MM.1S (cell line): ENCODE measurements around the gene VGLL4.

Experiments
- DNase-seq: peaks from one replicate; pipeline ENCODE4 v3.0.0-alpha.2; 2015
- H2AFZ ChIP-seq: fragments of 300-600 bp; sonication (generic); 2 replicates; pipeline ENCODE4 v1.6.0; 2016; ENCODE audit warnings: antibody characterized with exemption, low read length
- H3F3A ChIP-seq: fragments of 300-600 bp; sonication (generic); 2 replicates; pipeline ENCODE4 v1.6.1; 2016; ENCODE audit warnings: mild to moderate bottlenecking, antibody characterized with exemption, low read length, moderate library complexity, mixed read lengths; ENCODE audit not compliant: insufficient read depth
- H3K27ac ChIP-seq: fragments of 300-600 bp; sonication (generic); 2 replicates; pipeline ENCODE4 v1.5.1; 2016; ENCODE audit warnings: mild to moderate bottlenecking, low read length
- H3K27me3 ChIP-seq: fragments of 300-600 bp; sonication (generic); replicated peaks from 2 replicates; pipeline ENCODE4 v1.6.0; 2016; ENCODE audit warnings: low read length; ENCODE audit not compliant: insufficient read depth
- H3K36me3 ChIP-seq: fragments of 300-600 bp; sonication (generic); replicated peaks from 2 replicates; pipeline ENCODE4 v1.6.1; 2016; ENCODE audit warnings: mild to moderate bottlenecking, low read length, mixed read lengths; ENCODE audit not compliant: insufficient read depth
- H3K4me1 ChIP-seq: fragments of 300-600 bp; sonication (generic); 2 replicates; pipeline ENCODE4 v1.6.1; 2016; ENCODE audit warnings: low read length, mixed read lengths
- H3K4me2 ChIP-seq: fragments of 300-600 bp; sonication (generic); 2 replicates; pipeline ENCODE4 v1.6.0; 2016; ENCODE audit warnings: low read depth, low read length
- H3K4me3 ChIP-seq: fragments of 300-600 bp; sonication (generic); 2 replicates; pipeline ENCODE4 v1.5.1; 2016; ENCODE audit warnings: low read length, mixed read lengths
- H3K79me2 ChIP-seq: fragments of 300-600 bp; sonication (generic); 2 replicates; pipeline ENCODE4 v1.6.1; 2016; ENCODE audit warnings: mixed run types, low read length, mixed read lengths
- H3K9ac ChIP-seq: fragments of 300-600 bp; sonication (generic); 2 replicates; pipeline ENCODE4 v1.6.1; 2016; ENCODE audit warnings: low read length, mixed read lengths
- H3K9me2 ChIP-seq: fragments of 300-600 bp; sonication (generic); replicated peaks from 2 replicates; pipeline ENCODE4 v1.6.1; 2016; ENCODE audit warnings: mild to moderate bottlenecking, low read length, mixed read lengths; ENCODE audit not compliant: insufficient read depth
- H3K9me3 ChIP-seq: fragments of 300-600 bp; sonication (generic); replicated peaks from 2 replicates; pipeline ENCODE4 v1.6.1; 2016; ENCODE audit warnings: mild to moderate bottlenecking, low read length, mixed read lengths; ENCODE audit not compliant: insufficient read depth
- H4K20me1 ChIP-seq: fragments of 300-600 bp; sonication (generic); 2 replicates; pipeline ENCODE4 v1.6.1; 2016; ENCODE audit warnings: mild to moderate bottlenecking, low read length, moderate library complexity, mixed read lengths; ENCODE audit not compliant: insufficient read depth
- CTCF ChIP-seq: fragments of 300-600 bp; sonication (generic); IDR thresholded peaks from 2 replicates; pipeline ENCODE4 v1.5.1; 2016; ENCODE audit warnings: antibody characterized with exemption, low read length, mixed read lengths
- EZH2 ChIP-seq: fragments of 300-600 bp; sonication (generic); optimal IDR thresholded peaks from 2 replicates; pipeline ENCODE3; 2017; ENCODE audit warnings: low read depth, mild to moderate bottlenecking, antibody characterized with exemption, low read length, mixed read lengths
- EZH2phosphoT487 ChIP-seq: fragments of 300-600 bp; sonication (generic); IDR thresholded peaks from 2 replicates; pipeline ENCODE4 v1.6.1; 2018; ENCODE audit warnings: antibody characterized with exemption, low read length

Gene VGLL4

DNA sequence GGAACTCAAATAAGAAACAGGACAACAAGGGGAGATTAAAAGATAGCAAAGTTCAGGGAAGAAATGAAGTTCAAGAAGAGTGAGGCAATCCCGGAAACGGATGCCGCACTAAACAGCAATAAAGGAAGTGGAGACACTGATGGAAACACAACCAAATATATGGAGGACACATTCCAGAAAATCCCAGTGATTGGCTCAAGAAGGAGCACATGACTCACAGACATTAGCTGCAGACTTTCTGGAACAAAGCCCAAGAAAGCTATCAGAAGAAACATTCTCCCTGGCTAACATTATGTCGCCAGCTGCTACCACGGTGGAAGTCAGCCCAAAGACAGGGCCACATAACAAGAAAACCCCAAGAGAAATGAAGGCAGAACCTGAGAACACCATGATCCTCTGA is 18.1 kb upstream of the VGLL4 start:
- Histone ChIP-seq H3K9me2 (no peaks in the 10 kb centered on the region), H3K27me3 (no peaks in the 10 kb centered on the region), H4K20me1 (no peaks in the 10 kb centered on the region; the same call in 1 of the 2 replicates), H3K4me2 (no peak overlapping the region), H3K36me3 (no peaks in the 10 kb centered on the region), H3K9me3 (no peaks in the 10 kb centered on the region), H3K4me3 (no peak overlapping the region), H2AFZ (no peak overlapping the region), H3F3A (no peaks in the 10 kb centered on the region), H3K4me1 (no peaks in the 10 kb centered on the region), H3K79me2 (peaks cover 18% of the 10 kb centered on the region), H3K9ac (no peak overlapping the region), H3K27ac (no peak overlapping the region)
- TF ChIP-seq CTCF (no peak), EZH2phosphoT487 (no peak), EZH2 (no peak)
- DNase-seq: no peak

DNA sequence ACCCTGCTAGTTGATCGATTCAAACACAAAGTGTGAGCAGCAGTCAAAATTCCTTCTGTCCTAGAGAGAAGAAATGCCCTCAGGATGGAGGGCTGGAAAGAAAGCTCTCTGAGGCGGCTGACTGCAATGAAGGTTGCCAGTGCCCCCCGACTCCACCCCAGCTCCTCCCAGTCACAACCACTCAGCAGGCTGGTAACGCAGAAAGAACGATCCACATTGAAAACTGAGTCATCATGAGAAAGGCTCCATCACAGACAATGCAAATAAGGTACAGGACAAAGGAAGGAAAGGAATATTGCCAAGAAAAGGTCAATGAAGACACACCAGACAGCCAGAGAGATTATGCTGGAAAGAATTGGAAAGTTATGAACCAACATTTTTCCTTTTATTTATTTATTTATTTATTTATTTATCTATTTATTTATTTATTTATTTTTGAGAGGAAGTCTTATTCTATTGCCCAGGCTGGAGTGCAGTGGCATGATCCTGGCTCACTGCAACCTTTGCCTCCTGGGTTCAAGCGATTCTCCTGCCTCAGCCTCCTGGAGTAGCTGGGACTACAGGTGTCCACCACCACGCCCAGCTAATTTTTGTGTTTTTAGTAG is 17.4 kb upstream of the VGLL4 start:
- Histone ChIP-seq H4K20me1 (no peaks in the 10 kb centered on the region; the same call in 1 of the 2 replicates), H3K27ac (no peak overlapping the region), H3K79me2 (peaks cover 18% of the 10 kb centered on the region), H3K9me2 (no peaks in the 10 kb centered on the region), H3K9ac (no peak overlapping the region), H3K4me3 (no peak overlapping the region), H3K27me3 (no peaks in the 10 kb centered on the region), H2AFZ (no peak overlapping the region), H3F3A (no peaks in the 10 kb centered on the region), H3K4me1 (no peaks in the 10 kb centered on the region), H3K9me3 (no peaks in the 10 kb centered on the region), H3K36me3 (no peaks in the 10 kb centered on the region), H3K4me2 (no peak overlapping the region)
- no peak for DNase-seq
- TF ChIP-seq EZH2phosphoT487 (no peak), CTCF (no peak), EZH2 (no peak)

- peaks cover 14% of the 10 kb centered on the region for H3K79me2 ChIP-seq
- no peaks in the 10 kb centered on the region for H3K27me3 ChIP-seq
- no peaks in the 10 kb centered on the region for H3K36me3 ChIP-seq
- no peak overlapping the region for H3K9ac ChIP-seq
- no peak overlapping the region for H3K4me3 ChIP-seq
- no peaks in the 10 kb centered on the region for H3K4me1 ChIP-seq
- no peak for DNase-seq
- no peaks in the 10 kb centered on the region for H3K9me3 ChIP-seq
- H3K27ac ChIP-seq: no peak overlapping the region
- no peak overlapping the region for H2AFZ ChIP-seq
- H3K4me2 ChIP-seq: no peak overlapping the region
- H3F3A ChIP-seq: no peaks in the 10 kb centered on the region
- H3K9me2 ChIP-seq: no peaks in the 10 kb centered on the region
- TF ChIP-seq EZH2phosphoT487 (no peak), CTCF (no peak), EZH2 (no peak)
- H4K20me1 ChIP-seq: no peaks in the 10 kb centered on the region; the same call in 1 of the 2 replicates
Measured at GRCh38 chr3:11660242-11660641, 16.5 kb upstream of the VGLL4 start.
